ENCODE measurements around the gene LPAR5. TPM values are rescaled to one million over a fixed set of nuclear protein-coding genes. Genes with fewer than 3 reads are reported as not detected.

Gene LPAR5
- polyA plus RNA-seq, 3 donors, result 0.75 to 1.3 (median 1.2) TPM

- no peak for DNase-seq (ENCODE audit: low read depth in 3 of 3, low spot score in 2 of 3)
These were observed 3.5 kb upstream of the LPAR5 start for GRCh38 chr12:6639151-6639801.

- DNase-seq (ENCODE audit: low read depth in 3 of 3, low spot score in 2 of 3), result no peak
These were observed 2.5 kb upstream of the LPAR5 start for GRCh38 chr12:6638305-6638704.

DNA sequence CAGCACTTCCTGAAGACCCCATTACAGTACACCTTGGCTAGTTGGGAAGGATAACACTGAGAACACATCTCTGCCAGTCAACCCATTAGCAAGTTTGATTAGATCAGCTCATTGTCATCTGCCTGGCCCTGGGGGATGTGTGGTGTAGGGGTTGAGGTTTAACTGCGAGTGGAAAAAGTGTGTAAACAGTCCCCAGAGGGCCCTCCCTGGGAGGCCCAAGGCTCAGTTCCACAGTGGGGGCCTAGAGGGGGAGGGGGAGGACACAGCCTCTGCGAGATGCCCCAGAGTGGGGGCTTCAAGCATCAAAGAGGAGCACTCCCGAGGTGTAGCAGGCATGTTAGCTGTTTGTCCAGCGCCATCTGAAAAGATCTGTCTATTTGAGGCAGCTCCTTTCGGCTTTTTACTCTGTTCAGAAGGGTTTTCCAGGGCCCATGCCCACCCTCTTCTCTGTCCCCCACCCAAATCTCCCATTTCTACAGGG lies 344 bp downstream of the LPAR5 start:
- DNase-seq (ENCODE audit: low read depth in 3 of 3, low spot score in 2 of 3), result no peak

DNA sequence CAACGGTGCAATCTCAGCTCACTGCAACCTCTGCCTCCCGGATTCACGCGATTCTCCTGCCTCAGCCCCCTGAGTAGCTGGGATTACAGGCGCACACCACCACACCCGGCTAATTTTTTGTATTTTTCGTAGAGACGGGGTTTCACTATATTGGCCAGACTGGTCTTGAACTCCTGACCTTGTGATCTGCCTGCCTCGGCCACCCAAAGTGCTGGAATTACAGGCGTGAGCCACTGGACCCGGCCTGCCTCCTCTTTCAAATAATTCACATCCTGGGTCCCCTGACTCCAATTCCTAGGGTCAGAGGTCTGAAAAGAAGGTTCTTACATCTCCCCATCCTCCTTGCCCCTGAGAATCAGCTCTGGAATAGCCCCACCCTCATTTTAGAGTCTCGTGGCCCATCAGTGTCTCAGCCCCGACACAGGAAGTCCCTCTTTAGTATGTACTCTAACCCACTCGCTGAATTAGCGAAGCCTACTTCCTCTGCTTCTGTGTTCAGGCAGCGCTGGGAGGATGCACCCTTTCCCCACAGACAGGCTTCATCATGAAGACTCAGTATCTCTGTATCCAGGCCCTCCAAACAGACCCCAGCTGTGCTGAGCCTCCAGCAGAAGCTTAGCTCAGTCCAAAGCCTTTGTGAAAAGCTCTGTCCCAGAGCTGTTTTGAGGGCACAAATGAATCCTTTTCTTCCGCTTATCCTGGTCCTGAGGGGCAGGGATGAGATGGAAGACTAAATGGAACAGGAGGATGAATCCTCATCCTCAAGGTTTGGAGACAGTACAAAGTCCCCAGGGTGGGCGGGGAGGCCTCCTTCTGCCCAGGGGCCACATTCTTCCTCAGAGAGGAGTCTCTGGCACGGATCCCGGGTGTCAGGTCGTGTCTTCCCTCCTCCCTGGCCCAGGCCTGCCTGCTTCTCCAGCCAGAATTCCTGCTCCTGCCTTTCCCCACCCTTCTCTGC lies 3.5 kb downstream of the LPAR5 start:
- DNase-seq (ENCODE audit: low read depth in 3 of 3, low spot score in 2 of 3), result no peak

GRCh38 chr12:6631549-6631961 lies 4.2 kb downstream of the LPAR5 start:
- no peak for DNase-seq (ENCODE audit: low read depth in 3 of 3, low spot score in 2 of 3)

GRCh38 chr12:6630736-6631135 lies 5.0 kb downstream of the LPAR5 start:
- no peak for DNase-seq (ENCODE audit: low read depth in 3 of 3, low spot score in 2 of 3)

- no peak for DNase-seq (ENCODE audit: low read depth in 3 of 3, low spot score in 2 of 3)
These were observed 8.1 kb downstream of the LPAR5 start for GRCh38 chr12:6627616-6628015.

GRCh38 chr12:6626654-6627283 lies 9.0 kb downstream of the LPAR5 start:
- DNase-seq (ENCODE audit: low read depth in 3 of 3, low spot score in 2 of 3), result no peak

GRCh38 chr12:6620885-6621274 lies 14.9 kb downstream of the LPAR5 start:
- DNase-seq (ENCODE audit: low read depth in 3 of 3, low spot score in 2 of 3), result no peak

- DNase-seq (ENCODE audit: low read depth in 3 of 3, low spot score in 2 of 3), result no peak
These were observed 15.4 kb downstream of the LPAR5 start for GRCh38 chr12:6620137-6620884.

GRCh38 chr12:6618483-6619225 lies 17.1 kb downstream of the LPAR5 start:
- no peak for DNase-seq (ENCODE audit: low read depth in 3 of 3, low spot score in 2 of 3)

- DNase-seq (ENCODE audit: low read depth in 3 of 3, low spot score in 2 of 3), result no peak
These were observed 20.0 kb downstream of the LPAR5 start for GRCh38 chr12:6615802-6616201.

GRCh38 chr12:6614513-6615172 lies 21.1 kb downstream of the LPAR5 start:
- DNase-seq (ENCODE audit: low read depth in 3 of 3, low spot score in 2 of 3), result no peak

GRCh38 chr12:6613776-6614512 lies 21.8 kb downstream of the LPAR5 start:
- DNase-seq (ENCODE audit: low read depth in 3 of 3, low spot score in 2 of 3), result peak; percentile 93 to 96 (median 94)

DNA sequence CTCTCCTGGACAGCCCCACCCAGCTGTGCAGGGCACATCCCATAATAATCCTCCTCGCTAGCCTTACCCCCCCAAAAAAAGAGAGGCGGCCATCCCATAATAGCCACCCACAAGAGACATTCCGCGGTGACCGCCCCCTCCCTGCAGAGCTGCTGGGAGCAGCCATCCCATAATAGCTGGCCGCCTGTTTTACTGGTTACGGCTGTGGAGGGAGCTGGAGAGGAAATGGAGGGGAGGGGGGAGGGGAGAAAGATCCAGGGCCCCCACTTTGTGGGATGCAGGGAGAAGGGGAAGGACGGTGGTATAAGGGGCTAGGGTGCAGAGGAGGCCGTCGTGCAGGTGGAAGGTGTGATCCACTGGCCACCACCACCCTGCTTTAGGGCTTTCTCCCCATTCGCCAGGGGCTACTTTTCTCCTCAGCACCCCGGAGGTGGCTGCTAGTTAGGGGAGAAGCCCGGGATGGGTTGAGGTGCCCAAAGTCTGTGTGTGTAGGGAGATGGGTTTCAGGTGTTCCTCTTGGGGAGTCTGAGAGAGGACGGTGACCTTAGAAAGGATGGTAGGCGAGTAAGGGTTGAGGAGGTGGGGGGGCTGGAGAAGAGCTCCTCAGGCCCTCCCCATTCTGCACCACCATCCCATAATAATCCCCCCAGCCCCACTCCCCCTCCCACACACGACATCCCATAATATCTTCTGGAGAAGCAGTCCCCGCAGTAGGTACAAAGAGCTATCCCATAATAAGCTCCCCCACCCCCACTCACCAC lies 22.6 kb downstream of the LPAR5 start:
- peak in 2 of 3 donors; percentile 78 to 83 for DNase-seq (ENCODE audit: low read depth in 3 of 3, low spot score in 2 of 3)

DNA sequence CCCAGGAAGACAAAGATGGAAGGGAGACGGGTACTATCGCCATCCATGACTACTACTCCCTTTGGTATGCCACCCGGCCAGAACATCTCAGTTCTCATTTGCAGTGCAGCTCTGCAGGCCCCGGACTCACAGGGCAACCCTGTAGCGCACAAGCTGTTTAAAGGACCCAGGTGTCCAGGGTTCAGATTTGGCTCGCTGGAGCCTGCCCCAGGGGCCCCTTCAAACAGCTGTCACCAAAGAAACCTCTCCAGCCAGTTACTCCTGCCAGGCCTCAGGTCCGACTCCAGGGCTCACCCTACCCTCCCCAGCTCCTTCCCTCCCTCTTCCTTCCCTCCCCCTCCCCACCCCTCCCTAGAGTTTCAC lies 23.1 kb downstream of the LPAR5 start:
- no peak for DNase-seq (ENCODE audit: low read depth in 3 of 3, low spot score in 2 of 3)

GRCh38 chr12:6612247-6612646 lies 23.5 kb downstream of the LPAR5 start:
- no peak for DNase-seq (ENCODE audit: low read depth in 3 of 3, low spot score in 2 of 3)

All from right renal cortex interstitium (tissue), 3 donors.